Endothelial cell of umbilical vein (primary cell): ENCODE measurements around the gene SLC24A3. TPM values are rescaled to one million over a fixed set of nuclear protein-coding genes. Genes with fewer than 3 reads are reported as not detected.

Experiments used
- BruUV-seq: library from RNA; stranded (reverse); fragments of 400-500 nt; replicated peaks from 2 replicates; lab custom pipeline; 2021; lab: Mats Ljungman, UMichigan
- CTCF ChIA-PET: fragments of 300-600, 350-600 bp; sonication (Branson Sonifier 250); formaldehyde crosslinking; loops from one replicate; lab custom pipeline; 2021; ENCODE audit warnings: antibody characterized with exemption, inconsistent platforms; lab: Charles Lee
- POLR2A ChIA-PET: fragments of 300-600, 350-600 bp; sonication (Branson Sonifier 250); formaldehyde crosslinking; loops from one replicate; lab custom pipeline; 2021; ENCODE audit warnings: antibody characterized with exemption, inconsistent platforms; lab: Charles Lee
- DNase-seq: peaks from one replicate; pipeline ENCODE4 v3.0.0-alpha.2; 2011; ENCODE audit warnings: low read depth, low spot score
- FAIRE-seq: peaks from 2 replicates; lab custom pipeline; 2011; peaks lifted over from hg19 to GRCh38; lab: Jason Lieb, UNC
- H2AFZ ChIP-seq: 2 replicates; pipeline ENCODE4 v1.6.0; 2012; ENCODE audit warnings: low read depth, low read length, control low read depth, inconsistent platforms
- H3K27ac ChIP-seq: 2 replicates; pipeline ENCODE4 v1.5.1; 2011; ENCODE audit warnings: low read depth, mild to moderate bottlenecking, control low read depth, low read length, moderate library complexity; ENCODE audit not compliant: insufficient read depth
- H3K27me3 ChIP-seq, 2 experiments: 2 replicates each; pipeline versions ENCODE4 v1.6.0 to v1.6.1; 2011; ENCODE audit warnings: low read length in 2 of 2, mixed read lengths in 1 of 2; ENCODE audit not compliant: control insufficient read depth in 2 of 2, insufficient read depth in 2 of 2
- H3K36me3 ChIP-seq, 2 experiments: 2 replicates in 1 of 2; 3 replicates in 1 of 2; pipeline ENCODE4 v1.5.1; 2011; ENCODE audit warnings: low read length in 2 of 2, mild to moderate bottlenecking in 1 of 2, moderate library complexity in 1 of 2; ENCODE audit not compliant: control insufficient read depth in 2 of 2, insufficient read depth in 2 of 2; ENCODE audit errors: extremely low read depth in 1 of 2
- H3K4me1 ChIP-seq: 3 replicates; pipeline ENCODE4 v1.5.1; 2011; ENCODE audit warnings: mild to moderate bottlenecking, low read length; ENCODE audit not compliant: control insufficient read depth, insufficient read depth; ENCODE audit errors: extremely low read depth
- H3K4me2 ChIP-seq: 2 replicates; pipeline ENCODE4 v1.6.1; 2011; ENCODE audit warnings: low read length, control low read depth, mixed read lengths; ENCODE audit not compliant: insufficient read depth
- H3K4me3 ChIP-seq, 3 experiments: fragments of 200-600 bp in 1 of 3; sonication (generic), shearing (Covaris generic) in 1 of 3; replicated peaks in 1 of 3; 2 replicates each; pipeline ENCODE4 v1.5.1; 2011 to 2016; ENCODE audit warnings: control low read depth in 3 of 3, low read length in 3 of 3, mild to moderate bottlenecking in 2 of 3, inconsistent platforms in 1 of 3, low read depth in 1 of 3, moderate library complexity in 1 of 3; ENCODE audit not compliant: insufficient read depth in 1 of 3
- H3K79me2 ChIP-seq: 2 replicates; pipeline ENCODE4 v1.6.0; 2012; ENCODE audit warnings: low read length, inconsistent platforms; ENCODE audit not compliant: control insufficient read depth, insufficient read depth
- H3K9ac ChIP-seq: replicated peaks from 2 replicates; pipeline ENCODE3; 2011; ENCODE audit warnings: low read length, control low read depth; ENCODE audit not compliant: insufficient read depth; ENCODE audit errors: extremely low read depth
- H3K9me1 ChIP-seq: replicated peaks from 3 replicates; pipeline ENCODE4 v1.6.0; 2011; ENCODE audit warnings: mild to moderate bottlenecking, low read length; ENCODE audit not compliant: control insufficient read depth, insufficient read depth; ENCODE audit errors: extremely low read depth
- H3K9me3 ChIP-seq: replicated peaks from 2 replicates; pipeline ENCODE4 v1.5.1; 2012; ENCODE audit warnings: low read length, inconsistent platforms; ENCODE audit not compliant: control insufficient read depth, insufficient read depth
- H4K20me1 ChIP-seq: replicated peaks from 2 replicates; pipeline ENCODE3; 2011; ENCODE audit warnings: mild to moderate bottlenecking, low read length; ENCODE audit not compliant: control insufficient read depth, insufficient read depth; ENCODE audit errors: extremely low read depth
- GATA2 ChIP-seq: IDR thresholded peaks from 2 replicates; pipeline ENCODE4 v1.7.0; 2011; ENCODE audit warnings: low read depth, mild to moderate bottlenecking, moderate library complexity, mixed read lengths, low read length; ENCODE audit not compliant: insufficient read length, insufficient read depth
- MYC ChIP-seq: IDR thresholded peaks from one replicate; pipeline ENCODE4 v1.6.1; 2011; ENCODE audit warnings: mild to moderate bottlenecking, low read depth, low read length
- POLR2A ChIP-seq: IDR thresholded peaks from 2 replicates; pipeline ENCODE4 v1.6.1; 2012; ENCODE audit warnings: low read depth, mild to moderate bottlenecking, control low read depth, low read length
- POLR2AphosphoS5 ChIP-seq: IDR thresholded peaks from 2 replicates; pipeline ENCODE4 v1.6.1; 2012; ENCODE audit warnings: low read depth, mild to moderate bottlenecking, control low read depth, low read length, moderate library complexity; ENCODE audit not compliant: insufficient read depth
- dilution Hi-C: fragments of 300-500 bp; cut with MboI; formaldehyde crosslinking; loops from one replicate; pipeline ENCODE4 v1.15.0; 2019; ENCODE audit warnings: low sequenced_read_pairs; ENCODE audit not compliant: extremely low pct_ligation_motif_present
- intact Hi-C: fragments of 100-400 bp; cut with micrococcal nuclease; formaldehyde crosslinking; loops from one replicate; pipeline ENCODE4 v1.10.0; 2022
- polyA plus RNA-seq, 4 experiments: library from polyadenylated mRNA; depleted of rRNA in 3 of 4; stranded (reverse) in 3 of 4; unstranded in 1 of 4; fragments of >200 nt; gene quantifications; 2 replicates each; pipeline versions ENCODE4 v1.2.1 to v1.2.3, GENCODE V29; 2011 to 2012; ENCODE audit warnings: missing spikeins in 1 of 4
- total RNA-seq: library from RNA; stranded (reverse); gene quantifications from 2 replicates; pipeline ENCODE4 v1.2.3, GENCODE V29; 2021

Gene SLC24A3
- total and polyA plus RNA-seq, 2 donors (not counting 3 experiments of a cell fraction or from before 2014, with no cell fraction given) = not detected

- Histone ChIP-seq H3K9me1 (no peaks in the 10 kb centered on the region), H2AFZ (no peak overlapping the region), H3K4me3 (no peak overlapping the region), H3K36me3 (no peaks in the 10 kb centered on the region), H3K9me3 (no peaks in the 10 kb centered on the region), H3K27me3 (peaks cover 18 to 27% of the 10 kb centered on the region in 2 experiments), H3K4me1 (no peaks in the 10 kb centered on the region), H3K27ac (no peak overlapping the region), H4K20me1 (no peaks in the 10 kb centered on the region), H3K9ac (no peak overlapping the region), H3K79me2 (no peaks in the 10 kb centered on the region), H3K4me2 (no peak overlapping the region)
- FAIRE-seq (no peak), DNase-seq (no peak)
- TF ChIP-seq POLR2AphosphoS5 = no peak
- ChIA-PET CTCF (interaction anchor here (0.6 kb wide), 1 partner anchor 71 kb away, joined by 3 read pairs; no protein-coding TSS in a partner anchor), POLR2A (no interaction called here)
- intact Hi-C loops (no loop called here), dilution Hi-C loops (no loop called here)
- BruUV-seq = no TSS peak
Measured at GRCh38 chr20:19747903-19748302, 535.5 kb downstream of the SLC24A3 start.

GRCh38 chr20:19748681-19749080 is 536.2 kb downstream of the SLC24A3 start:
- no peaks in the 10 kb centered on the region for H3K9me1 ChIP-seq
- BruUV-seq = no TSS peak
- no peaks in the 10 kb centered on the region for H3K36me3 ChIP-seq
- peaks cover 16 to 27% of the 10 kb centered on the region in 2 experiments for H3K27me3 ChIP-seq
- H2AFZ ChIP-seq = no peak overlapping the region
- no peak overlapping the region for H3K4me2 ChIP-seq
- H3K27ac ChIP-seq = no peak overlapping the region
- H3K4me1 ChIP-seq = no peaks in the 10 kb centered on the region
- H3K79me2 ChIP-seq = no peaks in the 10 kb centered on the region
- no peak overlapping the region for H3K9ac ChIP-seq
- intact Hi-C loops = no loop called here
- no peak overlapping the region for H3K4me3 ChIP-seq
- TF ChIP-seq POLR2A (no peak), POLR2AphosphoS5 (no peak), MYC (no peak), GATA2 (no peak)
- DNase-seq (no peak), FAIRE-seq (no peak)
- H3K9me3 ChIP-seq = no peaks in the 10 kb centered on the region
- ChIA-PET POLR2A (interaction anchor here (0.8 kb wide), 1 partner anchor 31 kb away, joined by 6 read pairs; no protein-coding TSS in a partner anchor), CTCF (interaction anchor here (0.7 kb wide), 1 partner anchor 14 kb away, joined by 3 read pairs; no protein-coding TSS in a partner anchor)
- dilution Hi-C loops = no loop called here
- H4K20me1 ChIP-seq = no peaks in the 10 kb centered on the region
